Measurements from ENCODE around the gene NOL4L.

- TF ChIP-seq ZC3H10 (CRISPR knock-in tag; IDR thresholded peaks at IDR 0.05) = no peak
- TF ChIP-seq ZFP3 (CRISPR knock-in tag; IDR thresholded peaks at IDR 0.05) = no peak
- no peak for TF ChIP-seq ESRRG (CRISPR knock-in tag; IDR thresholded peaks at IDR 0.05)
- no peak for TF ChIP-seq CREB5 (CRISPR knock-in tag; IDR thresholded peaks at IDR 0.05; ENCODE audit: low read depth)
- TF ChIP-seq PATZ1 (CRISPR knock-in tag; IDR thresholded peaks at IDR 0.05; ENCODE audit: borderline replicate concordance) = no peak
- TF ChIP-seq GLIS3 (CRISPR knock-in tag; IDR thresholded peaks at IDR 0.05) = no peak
- TF ChIP-seq RARB (CRISPR knock-in tag; IDR thresholded peaks at IDR 0.05) = no peak
- no peak for TF ChIP-seq TSHZ2 (CRISPR knock-in tag; IDR thresholded peaks at IDR 0.05)
- no peak for TF ChIP-seq PPARA (CRISPR knock-in tag; IDR thresholded peaks at IDR 0.05; ENCODE audit: borderline replicate concordance)
- no peak for TF ChIP-seq ZNF70 (CRISPR knock-in tag; IDR thresholded peaks at IDR 0.05)
- no peak for TF ChIP-seq ZNF565 (CRISPR knock-in tag; conservative IDR thresholded peaks at IDR 0.05; ENCODE audit: low read depth)
Observed at GRCh38 chr20:32474717-32474966, 110.5 kb downstream of the NOL4L start.

All from SK-N-SH treated with all-trans-retinoic acid at 6 μM for 48 hours (cell line).